ENCODE data around the gene STAG3.
"Not testable (repeated sequence)": the region's sequence is repeated elsewhere in the genome, so short reads cannot be mapped to it uniquely, and the experiment has no call there.

Gene STAG3

GRCh38 chr7:100137851-100138760 lies 39.6 kb upstream of the STAG3 start:
- in situ Hi-C loops (cut with MboI; ENCODE audit: low pct_unique_long_range_greater_than_20kb, low sequenced_read_pairs, unreplicated experiment), result loop anchor here (10.0 kb wide), 1 partner anchor 207 kb away; no protein-coding TSS in a partner anchor
- no peak for TF ChIP-seq CTCF (IDR thresholded peaks at IDR 0.05; ENCODE audit: extremely low read depth, insufficient read depth, missing control alignments)

GRCh38 chr7:100141555-100141949 lies 36.2 kb upstream of the STAG3 start:
- DNase-seq (ENCODE audit: low spot score), result no peak
- in situ Hi-C loops (cut with MboI; ENCODE audit: low pct_unique_long_range_greater_than_20kb, low sequenced_read_pairs, unreplicated experiment), result no loop called here
- TF ChIP-seq CTCF (IDR thresholded peaks at IDR 0.05; ENCODE audit: extremely low read depth, insufficient read depth, missing control alignments), result no peak

More at GRCh38 chr7:100137851-100138760, 39.6 kb upstream of the STAG3 start:
- no peak for DNase-seq (ENCODE audit: low spot score)

- TF ChIP-seq CTCF (IDR thresholded peaks at IDR 0.05; ENCODE audit: extremely low read depth, insufficient read depth, missing control alignments), result no peak
- in situ Hi-C loops (cut with MboI; ENCODE audit: low pct_unique_long_range_greater_than_20kb, low sequenced_read_pairs, unreplicated experiment), result no loop called here
- no peak for DNase-seq (ENCODE audit: low spot score)
These were observed 35.3 kb upstream of the STAG3 start for GRCh38 chr7:100142461-100142860.

GRCh38 chr7:100146350-100146749 lies 31.4 kb upstream of the STAG3 start:
- in situ Hi-C loops (cut with MboI; ENCODE audit: low pct_unique_long_range_greater_than_20kb, low sequenced_read_pairs, unreplicated experiment); DNase-seq (ENCODE audit: low spot score): not testable (repeated sequence)

- in situ Hi-C loops (cut with MboI; ENCODE audit: low pct_unique_long_range_greater_than_20kb, low sequenced_read_pairs, unreplicated experiment), result no loop called here
- TF ChIP-seq CTCF (IDR thresholded peaks at IDR 0.05; ENCODE audit: extremely low read depth, insufficient read depth, missing control alignments), result no peak
These were observed 30.4 kb upstream of the STAG3 start for GRCh38 chr7:100147278-100147677.

GRCh38 chr7:100148225-100148558 lies 29.5 kb upstream of the STAG3 start:
- in situ Hi-C loops (cut with MboI; ENCODE audit: low pct_unique_long_range_greater_than_20kb, low sequenced_read_pairs, unreplicated experiment), result no loop called here
- TF ChIP-seq CTCF (IDR thresholded peaks at IDR 0.05; ENCODE audit: extremely low read depth, insufficient read depth, missing control alignments), result no peak
- no peak for DNase-seq (ENCODE audit: low spot score)

More at GRCh38 chr7:100147278-100147677, 30.4 kb upstream of the STAG3 start:
- no peak for DNase-seq (ENCODE audit: low spot score)

GRCh38 chr7:100148559-100149328 lies 29.0 kb upstream of the STAG3 start, which contains the start of gene LAMTOR4:
LAMTOR4 (plus strand) TSS chr7:100148918; CDS start chr7:100148973, 55 bp downstream.
- in situ Hi-C loops (cut with MboI; ENCODE audit: low pct_unique_long_range_greater_than_20kb, low sequenced_read_pairs, unreplicated experiment), result no loop called here
- no peak for TF ChIP-seq CTCF (IDR thresholded peaks at IDR 0.05; ENCODE audit: extremely low read depth, insufficient read depth, missing control alignments)

More at GRCh38 chr7:100148559-100149328, 29.0 kb upstream of the STAG3 start, which contains the start of gene LAMTOR4:
- DNase-seq (ENCODE audit: low spot score), result peak; percentile 97
